T-helper 17 cell (primary cell): ENCODE data around the gene BCDIN3D. TPM values are rescaled to one million over a fixed set of nuclear protein-coding genes. Genes with fewer than 3 reads are reported as not detected.
"Not testable (repeated sequence)": the region's sequence is repeated elsewhere in the genome, so short reads cannot be mapped to it uniquely, and the experiment has no call there.

Experiments
- ATAC-seq: fragments of 150-1000 bp; cut with Tn5 transposase; 2 replicates; pipeline ENCODE4 v1.10.0; 2021; ENCODE audit warnings: mild to moderate bottlenecking, moderate library complexity
- DNase-seq, 3 donors: peaks; one replicate each; pipeline versions ENCODE4 v3.0.0 to v3.0.0-alpha.2; 2020 to 2021
- H3K9me3 ChIP-seq: one replicate; pipeline ENCODE4 v1.7.0; 2013; ENCODE audit warnings: low read length, mild to moderate bottlenecking; ENCODE audit not compliant: control insufficient read depth, poor library complexity, severe bottlenecking
- H3K27ac Mint-ChIP-seq: one replicate; pipeline ENCODE4 v1.8.0; 2022; ENCODE audit warnings: mild to moderate bottlenecking, moderate library complexity, mixed read lengths
- H3K27me3 Mint-ChIP-seq: one replicate; pipeline ENCODE4 v1.8.0; 2022; ENCODE audit warnings: mixed read lengths
- H3K36me3 Mint-ChIP-seq: one replicate; pipeline ENCODE4 v1.8.0; 2022; ENCODE audit warnings: low read depth, mixed read lengths
- H3K4me1 Mint-ChIP-seq: one replicate; pipeline ENCODE4 v1.8.0; 2022; ENCODE audit warnings: mild to moderate bottlenecking, mixed read lengths
- H3K4me3 Mint-ChIP-seq: one replicate; pipeline ENCODE4 v1.8.0; 2022; ENCODE audit warnings: mild to moderate bottlenecking, moderate library complexity, mixed read lengths
- total RNA-seq, 4 donors: library from RNA in 2 of 4; stranded (reverse) in 2 of 4; gene quantifications; one replicate each; pipeline ENCODE4 v1.2.3 and lab custom pipeline; 2022 to 2026

Gene BCDIN3D
- total RNA-seq, 2 donors from 2014 or later, result 3.6 to 4.9 TPM

GRCh38 chr12:49882851-49883464 lies 40.1 kb upstream of the BCDIN3D start:
- peaks cover 7% of the 10 kb centered on the region for H3K4me1 Mint-ChIP-seq
- ATAC-seq (no peak), DNase-seq (no peak)
- no peak overlapping the region for H3K4me3 Mint-ChIP-seq
- no peak overlapping the region for H3K27ac Mint-ChIP-seq
- H3K36me3 Mint-ChIP-seq, result peaks cover 2% of the 10 kb centered on the region
- H3K27me3 Mint-ChIP-seq, result peaks cover 23% of the 10 kb centered on the region
- H3K9me3 ChIP-seq, result no peaks in the 10 kb centered on the region

DNA sequence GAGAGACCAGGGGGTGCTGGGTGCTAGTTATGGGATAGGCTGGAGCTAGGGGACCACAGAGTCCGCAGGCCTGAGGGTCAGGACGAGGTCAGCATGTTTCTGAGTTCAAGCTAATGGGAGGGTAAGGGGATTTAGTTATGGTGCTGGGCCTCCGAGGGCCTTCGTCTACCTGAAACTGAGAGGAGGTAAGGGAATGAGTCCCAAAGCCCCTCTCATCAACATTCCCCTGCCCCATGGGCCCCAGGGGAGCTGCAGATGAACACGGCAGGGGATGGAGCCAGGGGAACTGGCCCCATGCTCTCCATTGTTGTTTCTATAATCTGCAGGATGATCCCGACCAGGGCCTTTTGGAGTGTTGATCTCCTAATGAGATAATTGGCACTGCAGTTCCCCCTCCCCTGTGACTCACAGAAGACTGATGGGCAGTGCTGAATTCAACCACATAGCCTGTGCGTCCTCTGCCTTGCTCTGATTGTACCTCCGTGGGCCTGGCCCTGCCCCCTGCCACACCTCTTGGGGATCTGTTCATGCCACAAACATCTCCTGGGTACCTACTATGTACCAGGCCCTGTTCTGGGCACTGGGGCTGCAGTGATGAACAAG lies 39.4 kb upstream of the BCDIN3D start:
- Mint-ChIP-seq H3K4me1 (peaks cover 7% of the 10 kb centered on the region), H3K27me3 (peaks cover 22% of the 10 kb centered on the region), H3K4me3 (no peak overlapping the region), H3K36me3 (peaks cover 2% of the 10 kb centered on the region), H3K27ac (peak overlapping the region; percentile 8)
- DNase-seq, result no peak
- ATAC-seq, result no peak
- no peaks in the 10 kb centered on the region for H3K9me3 ChIP-seq

- no peaks in the 10 kb centered on the region for H3K9me3 ChIP-seq
- DNase-seq (no peak), ATAC-seq (no peak)
- Mint-ChIP-seq H3K4me3 (no peak overlapping the region), H3K36me3 (no peaks in the 10 kb centered on the region), H3K27ac (peak overlapping the region; percentile 8), H3K4me1 (peaks cover 7% of the 10 kb centered on the region), H3K27me3 (peaks cover 15% of the 10 kb centered on the region)
These were observed 38.7 kb upstream of the BCDIN3D start for GRCh38 chr12:49881415-49882247.

DNA sequence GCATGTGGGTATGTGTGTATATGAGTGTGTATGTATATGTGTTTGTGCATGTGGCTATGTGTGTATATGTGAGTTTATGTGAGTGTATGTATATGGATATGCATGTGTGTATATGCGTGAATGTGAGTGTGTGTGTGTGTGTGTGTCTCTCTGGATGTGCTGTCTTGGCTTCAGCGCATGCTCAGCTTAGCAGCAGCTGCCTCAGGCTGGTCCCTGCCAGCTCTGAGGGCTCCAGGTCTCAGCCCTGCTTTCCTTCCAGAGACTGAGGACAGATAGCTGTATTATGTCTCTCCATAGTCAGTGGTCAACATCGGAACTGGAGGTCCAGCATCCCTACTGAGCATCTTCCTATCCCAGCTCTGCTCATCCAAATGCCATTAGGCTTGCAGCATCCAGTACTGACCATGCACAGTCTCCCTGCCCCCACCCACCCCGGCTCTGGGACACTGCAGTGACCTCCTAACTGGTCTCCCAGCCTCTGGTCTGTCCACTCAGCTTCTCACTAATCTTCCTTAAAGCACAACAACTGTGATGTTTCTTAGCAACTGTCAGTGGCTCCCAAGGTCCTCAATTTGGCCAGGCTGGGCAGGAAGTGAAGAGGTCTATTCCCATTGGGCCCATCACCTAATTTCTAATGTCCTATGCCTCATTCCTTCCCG lies 38.0 kb upstream of the BCDIN3D start:
- no peak overlapping the region for H3K27ac Mint-ChIP-seq
- no peak overlapping the region for H3K4me3 Mint-ChIP-seq
- no peak for DNase-seq
- H3K9me3 ChIP-seq, result no peaks in the 10 kb centered on the region
- H3K4me1 Mint-ChIP-seq, result peaks cover 7% of the 10 kb centered on the region
- no peaks in the 10 kb centered on the region for H3K36me3 Mint-ChIP-seq
- H3K27me3 Mint-ChIP-seq, result peaks cover 13% of the 10 kb centered on the region
- no peak for ATAC-seq

- not testable (repeated sequence) for H3K4me3 Mint-ChIP-seq, H3K27ac Mint-ChIP-seq, DNase-seq, H3K4me1 Mint-ChIP-seq, ATAC-seq, H3K27me3 Mint-ChIP-seq, H3K36me3 Mint-ChIP-seq, H3K9me3 ChIP-seq
These were observed 36.2 kb upstream of the BCDIN3D start for GRCh38 chr12:49879065-49879464.

DNA sequence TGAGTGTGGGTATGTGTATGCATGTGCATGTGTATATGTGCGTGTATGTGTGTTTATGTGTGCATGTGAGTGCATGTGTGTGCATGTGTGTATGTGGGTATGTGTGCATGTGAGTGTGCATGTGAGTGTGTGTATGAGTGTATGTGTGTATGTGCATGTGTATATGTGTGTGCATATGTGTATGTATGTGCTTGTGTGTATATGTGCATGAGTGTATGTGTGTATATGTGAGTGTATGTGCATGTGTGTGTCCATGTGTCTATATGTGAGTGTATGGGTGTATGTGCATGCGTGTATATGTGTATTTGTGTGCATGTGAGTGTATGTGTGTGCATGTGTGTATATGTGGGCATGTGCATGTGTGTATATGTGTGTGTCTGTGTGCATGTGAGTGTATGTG lies 35.1 kb upstream of the BCDIN3D start:
- H3K9me3 ChIP-seq, result no peaks in the 10 kb centered on the region
- DNase-seq, result no peak
- H3K27ac Mint-ChIP-seq, result no peak overlapping the region
- ATAC-seq, result no peak
- peaks cover 7% of the 10 kb centered on the region for H3K4me1 Mint-ChIP-seq
- no peaks in the 10 kb centered on the region for H3K36me3 Mint-ChIP-seq
- no peak overlapping the region for H3K4me3 Mint-ChIP-seq
- H3K27me3 Mint-ChIP-seq, result no peaks in the 10 kb centered on the region

- H3K27me3 Mint-ChIP-seq, result no peaks in the 10 kb centered on the region
- no peaks in the 10 kb centered on the region for H3K9me3 ChIP-seq
- H3K4me1 Mint-ChIP-seq, result peaks cover 4% of the 10 kb centered on the region
- no peak for ATAC-seq
- no peak for DNase-seq
- no peaks in the 10 kb centered on the region for H3K36me3 Mint-ChIP-seq
- H3K27ac Mint-ChIP-seq, result no peak overlapping the region
- H3K4me3 Mint-ChIP-seq, result no peak overlapping the region
These were observed 34.2 kb upstream of the BCDIN3D start for GRCh38 chr12:49877066-49877465.

- H3K27me3 Mint-ChIP-seq, result no peaks in the 10 kb centered on the region
- no peak for ATAC-seq
- H3K27ac Mint-ChIP-seq, result no peak overlapping the region
These were observed 33.2 kb upstream of the BCDIN3D start for GRCh38 chr12:49876070-49876469.

GRCh38 chr12:49875115-49875720 lies 32.3 kb upstream of the BCDIN3D start:
- H3K4me3 Mint-ChIP-seq, result no peak overlapping the region
- ATAC-seq, result no peak

More at GRCh38 chr12:49876070-49876469, 33.2 kb upstream of the BCDIN3D start:
- Mint-ChIP-seq H3K4me3 (no peak overlapping the region), H3K36me3 (no peaks in the 10 kb centered on the region), H3K4me1 (peaks cover 4% of the 10 kb centered on the region)
- H3K9me3 ChIP-seq, result no peaks in the 10 kb centered on the region
- DNase-seq, result no peak

DNA sequence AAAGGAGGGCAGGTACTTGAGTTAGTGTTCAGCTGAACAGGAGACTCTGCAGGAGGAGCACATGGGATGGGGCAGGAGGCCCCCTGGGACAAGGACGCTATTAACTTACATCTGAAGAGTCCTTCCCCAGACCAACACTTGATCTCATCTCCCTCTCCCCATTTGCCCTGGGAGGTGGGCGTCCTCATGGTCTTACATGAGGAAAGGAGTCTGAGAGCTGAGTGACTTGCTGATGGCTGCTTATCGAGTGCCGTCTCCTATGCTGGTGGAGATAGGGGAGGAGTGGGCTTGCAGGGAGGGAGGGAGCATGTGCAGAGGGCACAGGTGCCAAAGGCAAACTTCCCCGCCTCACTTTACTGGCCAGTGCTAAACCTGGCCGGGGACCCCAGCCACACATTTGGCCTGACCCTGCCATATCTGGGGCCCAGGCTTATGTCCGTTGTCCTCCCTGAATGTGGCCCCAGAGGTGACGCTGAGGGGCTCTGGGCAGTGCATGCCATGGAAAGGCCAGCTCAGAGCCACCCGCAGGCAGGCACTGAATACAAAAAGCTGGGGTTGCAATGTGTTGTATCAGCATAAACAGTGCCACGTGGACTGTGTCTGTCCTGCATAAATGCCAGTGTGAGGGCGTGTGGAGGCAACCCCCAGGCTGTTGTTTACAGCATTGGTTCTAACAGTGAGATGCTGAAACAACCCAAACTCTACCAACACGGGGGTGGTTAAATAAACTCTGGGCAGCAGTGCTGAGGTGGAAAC lies 31.4 kb upstream of the BCDIN3D start:
- Mint-ChIP-seq H3K36me3 (no peaks in the 10 kb centered on the region), H3K27ac (no peak overlapping the region), H3K4me1 (no peaks in the 10 kb centered on the region), H3K4me3 (no peak overlapping the region), H3K27me3 (no peaks in the 10 kb centered on the region)
- DNase-seq, result no peak
- ATAC-seq, result no peak
- no peaks in the 10 kb centered on the region for H3K9me3 ChIP-seq

More at GRCh38 chr12:49875115-49875720, 32.3 kb upstream of the BCDIN3D start:
- no peaks in the 10 kb centered on the region for H3K27me3 Mint-ChIP-seq
- no peaks in the 10 kb centered on the region for H3K9me3 ChIP-seq
- DNase-seq, result no peak
- no peaks in the 10 kb centered on the region for H3K36me3 Mint-ChIP-seq
- no peak overlapping the region for H3K27ac Mint-ChIP-seq
- H3K4me1 Mint-ChIP-seq, result no peaks in the 10 kb centered on the region

DNA sequence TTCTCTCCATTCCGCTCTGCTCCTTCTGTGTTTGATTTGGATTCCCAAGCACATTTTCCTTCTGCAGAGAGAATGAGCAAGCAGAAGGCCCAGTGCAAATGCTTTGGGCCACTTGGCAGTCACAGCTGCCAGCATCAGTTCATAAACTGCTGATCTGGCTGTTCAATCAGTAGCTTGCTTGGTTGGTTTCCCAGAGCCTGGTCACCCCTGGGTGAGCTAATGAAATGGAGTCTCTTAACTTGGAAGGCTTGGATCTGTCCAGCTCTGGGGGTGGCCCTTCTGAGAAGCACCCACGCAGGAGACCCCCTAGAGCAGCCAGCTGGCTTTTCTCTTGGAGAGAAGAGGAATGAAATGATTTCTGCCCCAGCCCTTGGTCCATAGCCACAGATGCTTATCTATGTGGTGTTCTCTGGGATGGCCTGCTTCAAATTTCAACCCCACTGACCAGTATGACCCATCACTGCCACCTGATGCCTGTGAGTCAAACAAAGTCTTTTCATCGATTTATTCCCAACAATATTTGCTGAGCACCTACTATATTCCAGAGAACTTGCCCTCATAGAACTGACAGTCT lies 30.5 kb upstream of the BCDIN3D start:
- Mint-ChIP-seq H3K27ac (no peak overlapping the region), H3K4me1 (no peaks in the 10 kb centered on the region), H3K4me3 (no peak overlapping the region), H3K36me3 (no peaks in the 10 kb centered on the region), H3K27me3 (no peaks in the 10 kb centered on the region)
- DNase-seq, result no peak
- ATAC-seq, result no peak
- H3K9me3 ChIP-seq, result no peaks in the 10 kb centered on the region

- ATAC-seq (no peak), DNase-seq (no peak)
- Mint-ChIP-seq H3K27ac (no peak overlapping the region), H3K4me3 (no peak overlapping the region), H3K36me3 (no peaks in the 10 kb centered on the region), H3K27me3 (no peaks in the 10 kb centered on the region), H3K4me1 (peaks cover under 1% of the 10 kb centered on the region)
- H3K9me3 ChIP-seq, result no peaks in the 10 kb centered on the region
These were observed 29.9 kb upstream of the BCDIN3D start for GRCh38 chr12:49872781-49873181.
